Measurements from ENCODE around the gene ADGRG2. TPM values are rescaled to one million over a fixed set of nuclear protein-coding genes. Genes with fewer than 3 reads are reported as not detected.
"Not testable (repeated sequence)": the region's sequence is repeated elsewhere in the genome, so short reads cannot be mapped to it uniquely, and the experiment has no call there.

ADGRG2 gene
- total RNA-seq, 2 experiments from 2014 or later, result not detected

DNA sequence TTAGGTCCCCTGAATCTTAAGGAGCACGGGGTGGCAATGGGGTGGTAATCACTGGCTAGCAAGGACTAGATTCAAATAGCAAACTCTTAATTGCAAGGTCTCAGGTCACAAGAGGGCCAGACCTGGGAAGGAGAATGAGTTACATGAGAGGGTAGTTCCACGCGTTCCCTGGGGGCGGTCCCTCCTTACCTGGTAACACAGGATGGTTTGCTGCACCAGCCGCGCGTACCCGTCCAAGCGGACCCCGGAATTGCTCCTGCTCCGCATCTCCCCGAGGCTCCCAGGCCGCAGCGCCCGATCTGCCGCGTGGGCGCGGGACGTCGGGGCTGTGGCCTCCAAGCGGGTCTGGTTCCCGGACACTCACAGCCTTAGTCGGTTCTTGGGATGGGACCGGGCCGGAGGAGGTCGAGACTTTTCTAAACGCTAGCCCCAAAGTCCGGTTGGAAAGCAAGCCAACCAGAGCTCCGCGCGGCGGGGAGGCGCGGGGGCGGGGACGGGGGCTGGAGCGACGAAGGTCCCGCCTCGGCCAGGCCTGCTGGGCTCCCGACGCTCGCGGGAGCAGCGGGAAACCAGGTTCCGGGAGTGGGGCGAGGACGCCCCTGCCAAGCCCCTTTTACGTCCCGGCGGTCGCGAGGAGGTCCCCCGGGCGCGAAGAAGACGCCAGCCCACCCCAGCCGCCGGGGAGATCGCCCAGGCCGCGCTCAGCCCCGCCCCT, 138.4 kb downstream of the ADGRG2 start, which contains the start of gene PHKA2:
Gene PHKA2, minus strand, starts transcription at position 449 of the 715 bp plus-strand sequence. Its CDS starts 182 bp downstream, at position 267.
- BruUV-seq (replicated peaks), result no TSS peak
- H3K4me1 ChIP-seq (ENCODE audit: insufficient read depth, low read length, poor library complexity, severe bottlenecking), result peaks cover 3% of the 10 kb centered on the region
- DNase-seq (ENCODE audit: low spot score), result no peak
- intact Hi-C loops (cut with micrococcal nuclease; ENCODE audit: unreplicated experiment), result loop anchor here (10.0 kb wide), 1 partner anchor 309 kb away; the partner anchor contains the start of gene RS1
- no peak for TF ChIP-seq EZH2phosphoT487 (IDR thresholded peaks at IDR 0.05; ENCODE audit: borderline replicate concordance, low read depth, low read length)
- TF ChIP-seq, protein P1, sequence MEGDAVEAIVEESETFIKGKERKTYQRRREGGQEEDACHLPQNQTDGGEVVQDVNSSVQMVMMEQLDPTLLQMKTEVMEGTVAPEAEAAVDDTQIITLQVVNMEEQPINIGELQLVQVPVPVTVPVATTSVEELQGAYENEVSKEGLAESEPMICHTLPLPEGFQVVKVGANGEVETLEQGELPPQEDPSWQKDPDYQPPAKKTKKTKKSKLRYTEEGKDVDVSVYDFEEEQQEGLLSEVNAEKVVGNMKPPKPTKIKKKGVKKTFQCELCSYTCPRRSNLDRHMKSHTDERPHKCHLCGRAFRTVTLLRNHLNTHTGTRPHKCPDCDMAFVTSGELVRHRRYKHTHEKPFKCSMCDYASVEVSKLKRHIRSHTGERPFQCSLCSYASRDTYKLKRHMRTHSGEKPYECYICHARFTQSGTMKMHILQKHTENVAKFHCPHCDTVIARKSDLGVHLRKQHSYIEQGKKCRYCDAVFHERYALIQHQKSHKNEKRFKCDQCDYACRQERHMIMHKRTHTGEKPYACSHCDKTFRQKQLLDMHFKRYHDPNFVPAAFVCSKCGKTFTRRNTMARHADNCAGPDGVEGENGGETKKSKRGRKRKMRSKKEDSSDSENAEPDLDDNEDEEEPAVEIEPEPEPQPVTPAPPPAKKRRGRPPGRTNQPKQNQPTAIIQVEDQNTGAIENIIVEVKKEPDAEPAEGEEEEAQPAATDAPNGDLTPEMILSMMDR (conservative IDR thresholded peaks at IDR 0.05; ENCODE audit: low read length), result no peak
- H3K9me3 ChIP-seq (ENCODE audit: low read length), result no peaks in the 10 kb centered on the region
- H4K20me1 ChIP-seq (ENCODE audit: insufficient read depth, low read length), result no peaks in the 10 kb centered on the region
- no peaks in the 10 kb centered on the region for H3K9me2 ChIP-seq (ENCODE audit: insufficient read depth, low read length)
- no peaks in the 10 kb centered on the region for H3K36me3 ChIP-seq (ENCODE audit: insufficient read depth, low read length)
- H2AFZ ChIP-seq (ENCODE audit: low read length), result peak within 1 kb of the TSS; percentile 63; the same call in 1 of the 2 replicates
- H3K4me2 ChIP-seq (ENCODE audit: low read length), result peak within 1 kb of the TSS; percentile 88
- peaks cover 26% of the 10 kb centered on the region for H3K79me2 ChIP-seq (ENCODE audit: insufficient read depth, low read depth, low read length)
- CTCF ChIA-PET (ENCODE audit: unreplicated experiment), result interaction anchor here (0.6 to 1.0 kb wide), 2 partner anchors 11 to 56 kb away, joined by 3 to 4 read pairs; no protein-coding TSS in a partner anchor
- POLR2A ChIA-PET, result no interaction called here
- peak within 1 kb of the TSS; percentile 62 for H3K27ac ChIP-seq (ENCODE audit: low read depth, low read length, poor library complexity, severe bottlenecking)
- H3K4me3 ChIP-seq (ENCODE audit: low read depth, low read length, poor library complexity, severe bottlenecking), result peak within 1 kb of the TSS; percentile 92

DNA sequence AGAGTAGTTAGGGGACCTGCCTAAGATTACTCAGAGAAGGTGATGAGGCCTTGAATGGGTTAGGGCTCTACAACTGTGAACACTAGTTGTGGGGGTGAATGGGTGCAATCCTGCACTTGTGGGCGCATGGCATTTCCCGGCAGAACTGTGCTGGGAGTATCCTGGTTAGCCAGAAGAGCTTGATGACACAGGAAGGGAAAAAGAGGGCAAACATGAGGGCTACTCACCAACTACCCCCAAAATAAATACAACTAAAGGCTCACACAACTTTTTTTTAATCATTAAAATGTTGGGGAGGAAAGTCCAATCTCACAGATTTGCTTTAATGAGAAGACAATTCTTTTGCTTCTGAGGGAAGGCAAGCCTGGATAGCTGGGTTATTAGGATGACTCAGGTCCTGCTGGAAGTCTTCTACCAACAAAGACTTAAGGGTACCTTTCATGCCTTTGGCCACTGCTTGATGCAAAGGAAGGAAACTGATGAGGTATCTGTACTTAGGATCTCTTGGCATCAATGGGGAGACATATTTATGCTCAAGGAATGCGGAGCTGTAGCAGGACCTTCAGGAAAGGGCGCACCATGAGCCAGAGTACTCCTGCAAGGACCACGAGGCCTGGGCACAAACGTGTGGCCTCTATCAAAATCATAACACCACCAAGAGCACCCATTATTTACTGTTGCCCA, 141.0 kb downstream of the ADGRG2 start:
- no peak for DNase-seq (ENCODE audit: low spot score)
- Histone ChIP-seq H3K4me3 (ENCODE audit: low read depth, low read length, poor library complexity, severe bottlenecking) (no peak overlapping the region), H3K9me3 (ENCODE audit: low read length) (no peaks in the 10 kb centered on the region), H3K4me1 (ENCODE audit: insufficient read depth, low read length, poor library complexity, severe bottlenecking) (peaks cover 3% of the 10 kb centered on the region), H3K9me2 (ENCODE audit: insufficient read depth, low read length) (no peaks in the 10 kb centered on the region), H4K20me1 (ENCODE audit: insufficient read depth, low read length) (no peaks in the 10 kb centered on the region), H3K4me2 (ENCODE audit: low read length) (peak overlapping the region; percentile 3; the same call in 1 of the 2 replicates), H3K79me2 (ENCODE audit: insufficient read depth, low read depth, low read length) (peaks cover 26% of the 10 kb centered on the region), H3K36me3 (ENCODE audit: insufficient read depth, low read length) (no peaks in the 10 kb centered on the region), H2AFZ (ENCODE audit: low read length) (no peak overlapping the region), H3K27ac (ENCODE audit: low read depth, low read length, poor library complexity, severe bottlenecking) (no peak overlapping the region)
- CTCF ChIA-PET (ENCODE audit: unreplicated experiment), result no interaction called here
- POLR2A ChIA-PET, result no interaction called here
- intact Hi-C loops (cut with micrococcal nuclease; ENCODE audit: unreplicated experiment), result loop anchor here (10.0 kb wide), 1 partner anchor 306 kb away; the partner anchor contains the start of gene RS1
- BruUV-seq (replicated peaks), result no TSS peak
- TF ChIP-seq, protein P1 (conservative IDR thresholded peaks at IDR 0.05; ENCODE audit: low read length), result no peak
- TF ChIP-seq EZH2phosphoT487 (IDR thresholded peaks at IDR 0.05; ENCODE audit: borderline replicate concordance, low read depth, low read length), result no peak

DNA sequence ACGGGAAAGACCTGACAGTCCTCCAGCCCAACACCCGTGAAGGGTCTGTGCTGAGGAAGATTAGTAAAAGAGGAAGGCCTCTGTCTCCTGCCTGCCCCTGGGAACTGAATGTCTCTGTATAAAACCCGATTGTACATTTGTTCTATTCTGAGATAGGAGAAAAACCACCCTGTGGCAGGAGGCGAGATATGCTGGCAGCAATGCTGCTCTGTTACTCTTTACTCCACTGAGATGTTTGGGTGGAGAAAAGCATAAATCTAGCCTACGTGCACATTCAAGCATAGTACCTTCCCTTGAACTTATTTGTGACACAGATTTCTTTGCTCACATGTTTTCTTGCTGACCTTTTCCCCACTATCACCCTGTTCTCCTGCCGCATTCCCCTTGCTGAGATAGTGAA, 142.0 kb downstream of the ADGRG2 start:
- H3K4me1 ChIP-seq (ENCODE audit: insufficient read depth, low read length, poor library complexity, severe bottlenecking); H3K9me2 ChIP-seq (ENCODE audit: insufficient read depth, low read length); H3K9me3 ChIP-seq (ENCODE audit: low read length); H4K20me1 ChIP-seq (ENCODE audit: insufficient read depth, low read length); POLR2A ChIA-PET; BruUV-seq (replicated peaks); H2AFZ ChIP-seq (ENCODE audit: low read length); H3K36me3 ChIP-seq (ENCODE audit: insufficient read depth, low read length); CTCF ChIA-PET (ENCODE audit: unreplicated experiment); H3K27ac ChIP-seq (ENCODE audit: low read depth, low read length, poor library complexity, severe bottlenecking); H3K4me3 ChIP-seq (ENCODE audit: low read depth, low read length, poor library complexity, severe bottlenecking); DNase-seq (ENCODE audit: low spot score); H3K4me2 ChIP-seq (ENCODE audit: low read length): not testable (repeated sequence)
- intact Hi-C loops (cut with micrococcal nuclease; ENCODE audit: unreplicated experiment), result loop anchor here (10.0 kb wide), 1 partner anchor 305 kb away; the partner anchor contains the start of gene RS1
- H3K79me2 ChIP-seq (ENCODE audit: insufficient read depth, low read depth, low read length), result peaks cover 26% of the 10 kb centered on the region

Data from OCI-LY7 (cell line).